Activated naive CD8-positive, alpha-beta T cell treated with anti-CD3 and anti-CD28 coated beads for 36 hours (primary cell): ENCODE data around the gene TAAR9. TPM values are rescaled to one million over a fixed set of nuclear protein-coding genes. Genes with fewer than 3 reads are reported as not detected.

ENCODE experiments used
- DNase-seq: peaks from one replicate; pipeline ENCODE4 v3.0.0; 2021
- H3K27ac Mint-ChIP-seq: one replicate; pipeline ENCODE4 v1.8.0; 2022; ENCODE audit warnings: mild to moderate bottlenecking, moderate library complexity, mixed read lengths
- H3K27me3 Mint-ChIP-seq: one replicate; pipeline ENCODE4 v1.8.0; 2022; ENCODE audit warnings: mild to moderate bottlenecking, mixed read lengths
- H3K36me3 Mint-ChIP-seq: one replicate; pipeline ENCODE4 v1.8.0; 2021; ENCODE audit warnings: mild to moderate bottlenecking, mixed read lengths
- H3K4me1 Mint-ChIP-seq: one replicate; pipeline ENCODE4 v1.8.0; 2021; ENCODE audit warnings: mixed read lengths
- H3K4me3 Mint-ChIP-seq: one replicate; pipeline ENCODE4 v1.8.0; 2022; ENCODE audit warnings: mild to moderate bottlenecking, moderate library complexity, mixed read lengths
- H3K9me3 Mint-ChIP-seq: one replicate; pipeline ENCODE4 v1.8.0; 2022; ENCODE audit warnings: mixed read lengths
- total RNA-seq, 2 experiments: library from RNA; stranded (reverse); gene quantifications; one replicate each; pipeline ENCODE4 v1.2.3, GENCODE V29; 2021

The TAAR9 gene, protein sequence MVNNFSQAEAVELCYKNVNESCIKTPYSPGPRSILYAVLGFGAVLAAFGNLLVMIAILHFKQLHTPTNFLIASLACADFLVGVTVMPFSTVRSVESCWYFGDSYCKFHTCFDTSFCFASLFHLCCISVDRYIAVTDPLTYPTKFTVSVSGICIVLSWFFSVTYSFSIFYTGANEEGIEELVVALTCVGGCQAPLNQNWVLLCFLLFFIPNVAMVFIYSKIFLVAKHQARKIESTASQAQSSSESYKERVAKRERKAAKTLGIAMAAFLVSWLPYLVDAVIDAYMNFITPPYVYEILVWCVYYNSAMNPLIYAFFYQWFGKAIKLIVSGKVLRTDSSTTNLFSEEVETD
- total RNA-seq: not detected

DNA sequence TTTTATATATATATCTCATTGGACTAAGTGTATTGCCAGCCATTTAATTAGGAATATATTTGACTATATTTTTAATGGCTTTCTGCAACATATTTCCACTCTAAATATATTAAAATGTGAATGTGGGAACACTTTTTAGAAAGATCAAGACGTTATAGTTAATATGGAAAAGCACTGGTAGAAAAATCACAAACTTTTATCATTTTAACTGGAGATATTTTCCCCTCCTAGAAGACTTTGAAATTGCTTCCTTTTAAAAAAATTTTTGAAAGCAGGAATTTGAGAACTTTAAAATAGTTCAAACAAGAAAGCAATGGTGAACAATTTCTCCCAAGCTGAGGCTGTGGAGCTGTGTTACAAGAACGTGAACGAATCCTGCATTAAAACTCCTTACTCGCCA lies at the start of gene TAAR9:
Gene TAAR9, plus strand, starts transcription at position 301 of the 400 bp plus-strand sequence. Its CDS starts 13 bp downstream, at position 314.
- no peak for DNase-seq
- Mint-ChIP-seq H3K4me3 (no peak within 1 kb of the TSS), H3K27ac (no peak within 1 kb of the TSS), H3K9me3 (peaks cover 2% of the 10 kb centered on the region), H3K36me3 (peaks cover 1% of the 10 kb centered on the region), H3K4me1 (no peaks in the 10 kb centered on the region), H3K27me3 (peaks cover 24% of the 10 kb centered on the region)

DNA sequence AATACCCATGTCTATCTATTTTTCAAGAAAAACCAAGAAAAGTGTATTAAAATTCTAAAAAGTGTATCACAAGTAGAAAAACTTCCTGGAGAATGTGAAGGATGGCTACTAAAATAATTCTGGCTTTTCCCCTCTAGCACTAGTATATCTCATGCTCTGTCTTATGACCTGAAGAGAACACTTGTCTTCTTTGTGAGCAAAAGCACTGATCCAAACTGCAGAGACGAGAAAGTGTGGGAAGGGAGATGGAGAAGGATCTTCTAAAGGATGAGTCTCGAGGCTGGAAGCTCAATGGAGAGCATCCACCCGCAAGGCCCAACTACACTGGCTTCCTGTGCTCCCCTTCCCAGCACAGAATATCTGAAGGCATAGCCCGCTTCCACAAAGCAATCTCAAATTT lies 48.7 kb upstream of the TAAR9 start:
- H3K36me3 Mint-ChIP-seq: peaks cover 17% of the 10 kb centered on the region
- H3K9me3 Mint-ChIP-seq: peaks cover 4% of the 10 kb centered on the region
- no peak overlapping the region for H3K27ac Mint-ChIP-seq
- H3K4me3 Mint-ChIP-seq: no peak overlapping the region
- H3K4me1 Mint-ChIP-seq: peaks cover 12% of the 10 kb centered on the region
- no peaks in the 10 kb centered on the region for H3K27me3 Mint-ChIP-seq
- no peak for DNase-seq

DNA sequence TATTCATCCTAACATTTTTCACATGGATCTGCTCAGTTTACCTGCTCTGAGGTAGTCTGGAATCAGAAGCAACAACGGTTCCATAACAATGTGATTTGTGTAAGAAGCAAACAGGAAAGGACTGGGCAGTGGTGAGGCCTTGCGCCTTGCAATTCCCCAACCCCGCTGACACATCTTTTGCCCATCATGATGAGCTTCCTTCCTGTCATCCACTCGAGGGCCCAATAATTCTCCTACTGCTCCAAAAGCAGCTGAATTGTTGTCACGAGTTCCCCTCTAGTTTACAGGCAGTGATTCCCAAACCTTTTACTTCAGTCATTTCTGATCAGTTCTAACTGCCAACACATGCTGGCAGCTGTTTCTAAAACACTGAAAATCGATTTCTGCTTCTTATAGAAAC lies 48.1 kb upstream of the TAAR9 start:
- Mint-ChIP-seq H3K27ac (no peak overlapping the region), H3K4me1 (peaks cover 18% of the 10 kb centered on the region), H3K27me3 (no peaks in the 10 kb centered on the region), H3K36me3 (peaks cover 23% of the 10 kb centered on the region), H3K4me3 (no peak overlapping the region), H3K9me3 (peaks cover 8% of the 10 kb centered on the region)
- no peak for DNase-seq

DNA sequence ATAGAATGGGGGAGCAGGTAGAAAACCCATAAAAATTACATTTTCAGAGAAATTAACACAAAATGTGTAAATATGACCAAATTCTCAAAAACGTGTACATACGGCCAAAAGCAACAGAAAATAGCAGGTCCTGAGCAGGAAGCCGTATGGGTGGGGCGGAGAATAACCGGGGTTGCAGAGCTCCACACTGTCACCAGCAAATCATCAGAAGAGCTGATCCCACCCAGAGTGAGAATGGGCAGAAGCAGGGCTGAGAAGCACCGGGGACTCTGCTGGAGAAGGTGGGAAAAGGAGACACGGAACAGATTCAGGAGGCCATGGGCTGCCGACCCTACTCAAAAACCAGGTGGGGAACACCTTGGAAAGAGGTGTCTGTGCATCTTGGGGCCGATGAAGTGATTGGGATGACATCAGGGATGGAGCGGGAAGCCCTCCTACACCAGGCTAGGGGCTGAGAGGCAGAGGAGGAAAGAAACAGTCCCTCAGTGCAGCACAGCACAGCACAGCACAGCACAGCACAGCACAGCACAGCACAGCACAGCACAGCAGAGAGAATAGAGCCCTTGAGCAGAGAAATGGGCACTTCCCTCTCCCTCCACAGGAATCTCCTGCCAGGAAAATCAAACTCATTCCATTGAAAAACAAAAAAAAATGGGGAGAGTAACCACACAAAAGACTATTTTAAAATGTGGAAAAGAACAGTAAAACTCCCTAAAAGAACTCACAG lies 47.4 kb upstream of the TAAR9 start:
- H3K4me3 Mint-ChIP-seq: no peak overlapping the region
- H3K4me1 Mint-ChIP-seq: peaks cover 24% of the 10 kb centered on the region
- DNase-seq: no peak
- no peak overlapping the region for H3K27ac Mint-ChIP-seq
- H3K9me3 Mint-ChIP-seq: peaks cover 8% of the 10 kb centered on the region
- H3K27me3 Mint-ChIP-seq: no peaks in the 10 kb centered on the region
- H3K36me3 Mint-ChIP-seq: peaks cover 26% of the 10 kb centered on the region

DNA sequence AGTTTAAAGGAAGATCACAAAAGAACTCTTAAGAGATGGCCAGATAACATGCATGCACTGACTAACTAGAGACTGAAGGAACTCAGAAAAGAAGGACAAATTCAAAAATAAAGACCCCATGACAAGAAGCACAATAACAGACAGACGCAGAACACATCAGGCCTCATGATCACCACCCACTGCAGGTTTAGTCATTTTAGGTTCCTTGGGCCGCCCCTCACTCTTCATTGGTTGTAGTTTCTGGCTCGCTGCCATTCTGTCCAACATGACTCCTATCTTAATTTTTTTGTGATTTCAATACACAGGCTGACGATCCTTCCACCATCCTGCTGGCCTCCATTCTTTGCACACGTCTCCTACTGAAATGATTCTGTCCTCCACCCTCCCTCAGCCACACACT lies 46.8 kb upstream of the TAAR9 start:
- H3K9me3 Mint-ChIP-seq: peaks cover 8% of the 10 kb centered on the region
- no peaks in the 10 kb centered on the region for H3K27me3 Mint-ChIP-seq
- H3K27ac Mint-ChIP-seq: no peak overlapping the region
- H3K4me3 Mint-ChIP-seq: no peak overlapping the region
- no peak for DNase-seq
- H3K36me3 Mint-ChIP-seq: peaks cover 26% of the 10 kb centered on the region
- peaks cover 29% of the 10 kb centered on the region for H3K4me1 Mint-ChIP-seq

DNA sequence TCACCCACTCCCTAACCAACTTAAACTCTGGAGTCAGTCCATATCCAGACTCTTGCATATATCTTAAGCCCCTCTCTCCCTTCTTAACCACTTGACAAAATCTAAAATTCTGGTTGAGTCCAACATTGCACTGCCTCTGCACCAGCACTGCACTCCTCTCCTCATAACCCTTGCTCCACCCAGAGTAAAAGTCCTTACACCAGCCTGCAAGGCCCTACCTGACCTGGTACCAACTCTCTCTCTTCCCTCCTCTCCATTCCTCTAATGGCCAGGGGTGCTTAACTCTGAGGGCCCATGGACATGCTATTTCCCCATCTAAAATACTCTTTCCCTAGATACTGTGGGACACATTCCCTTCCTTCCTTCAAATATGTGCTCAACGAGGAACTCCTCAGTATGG lies 46.2 kb upstream of the TAAR9 start:
- Mint-ChIP-seq H3K4me3 (no peak overlapping the region), H3K4me1 (peaks cover 32% of the 10 kb centered on the region), H3K9me3 (peaks cover 8% of the 10 kb centered on the region), H3K36me3 (peaks cover 27% of the 10 kb centered on the region), H3K27me3 (no peaks in the 10 kb centered on the region), H3K27ac (no peak overlapping the region)
- DNase-seq: no peak

DNA sequence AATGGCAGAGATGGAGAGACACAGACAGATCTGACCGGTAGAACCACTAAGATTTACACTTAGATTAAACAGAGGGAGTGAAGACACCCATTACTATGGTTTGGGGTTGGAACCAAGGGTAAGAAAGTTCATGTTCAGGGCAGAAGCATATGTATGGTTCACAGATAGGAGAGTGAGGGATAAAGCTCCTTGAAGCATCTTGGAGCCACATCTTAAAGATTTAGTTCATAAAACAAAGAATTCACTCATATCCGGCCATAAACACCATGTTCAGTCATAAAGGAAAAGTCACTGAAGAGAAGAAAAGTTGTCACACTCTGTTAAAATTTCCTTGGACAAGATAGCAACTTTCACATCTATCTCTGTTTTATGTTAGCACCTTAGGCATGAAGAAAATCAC lies 43.1 kb upstream of the TAAR9 start:
- Mint-ChIP-seq H3K4me1 (peaks cover 28% of the 10 kb centered on the region), H3K4me3 (no peak overlapping the region), H3K36me3 (peaks cover 45% of the 10 kb centered on the region)

DNA sequence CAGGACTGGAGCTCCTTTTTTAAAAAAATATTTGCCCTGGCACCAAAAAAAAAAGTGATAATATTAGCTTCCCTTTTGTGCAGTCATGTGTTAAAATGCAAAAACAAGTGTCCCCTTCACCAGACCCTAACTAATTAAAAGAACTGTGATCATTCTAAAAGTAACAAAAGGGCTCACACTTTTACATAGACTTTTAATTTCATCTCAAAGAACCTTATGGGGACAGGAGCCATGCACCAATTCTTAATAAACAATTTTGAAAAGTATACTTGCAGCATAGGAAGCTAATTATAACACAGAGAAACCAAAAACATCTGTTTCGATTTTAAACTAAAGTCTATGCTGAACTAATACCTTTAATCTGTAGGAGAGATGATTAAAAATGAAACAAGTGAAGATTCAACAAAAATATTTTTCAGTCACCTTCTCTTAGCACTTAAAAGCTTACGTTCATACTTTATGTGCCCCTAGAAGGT lies 42.4 kb upstream of the TAAR9 start:
- no peak for DNase-seq
- H3K4me1 Mint-ChIP-seq: peaks cover 29% of the 10 kb centered on the region
- peaks cover 51% of the 10 kb centered on the region for H3K36me3 Mint-ChIP-seq
- H3K27me3 Mint-ChIP-seq: no peaks in the 10 kb centered on the region
- no peak overlapping the region for H3K4me3 Mint-ChIP-seq
- peak overlapping the region; percentile 19 for H3K27ac Mint-ChIP-seq
- peaks cover 8% of the 10 kb centered on the region for H3K9me3 Mint-ChIP-seq

More for the DNA sequence above, 43.1 kb upstream of the TAAR9 start:
- Mint-ChIP-seq H3K9me3 (peaks cover 8% of the 10 kb centered on the region), H3K27me3 (no peaks in the 10 kb centered on the region), H3K27ac (peak overlapping the region; percentile 50)
- DNase-seq: no peak

DNA sequence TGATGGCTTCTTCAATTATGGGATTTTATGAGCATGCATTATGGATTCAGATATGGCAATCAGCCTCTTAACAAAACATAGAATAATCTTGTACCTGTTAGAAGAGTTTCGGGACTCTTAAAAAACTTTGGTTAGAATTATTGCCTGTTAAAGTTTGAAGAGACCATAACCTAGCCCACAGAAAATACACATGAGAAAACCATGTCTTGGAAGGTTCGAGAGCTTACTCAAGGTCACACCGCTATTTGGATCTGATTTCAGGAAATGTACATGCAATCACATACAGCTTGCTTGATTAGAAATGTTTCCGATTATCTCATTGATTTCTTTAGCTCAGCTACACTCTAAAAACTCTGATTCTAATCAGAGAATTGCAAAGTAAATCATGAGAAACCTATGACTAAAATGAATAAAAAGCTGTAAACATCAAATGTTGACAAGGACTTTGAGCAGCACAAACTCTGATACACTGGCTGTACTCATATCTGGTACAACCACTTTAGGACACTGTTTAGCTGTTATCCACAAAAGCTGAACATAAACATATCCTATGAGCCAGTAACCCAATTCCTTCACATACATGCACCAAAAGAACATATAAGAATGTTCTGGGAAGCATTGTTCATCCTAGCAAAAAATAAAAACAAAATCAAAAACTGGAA lies 41.4 kb upstream of the TAAR9 start:
- Mint-ChIP-seq H3K27me3 (no peaks in the 10 kb centered on the region), H3K4me1 (peaks cover 29% of the 10 kb centered on the region), H3K4me3 (no peak overlapping the region), H3K36me3 (peaks cover 55% of the 10 kb centered on the region), H3K9me3 (peaks cover 8% of the 10 kb centered on the region), H3K27ac (peak overlapping the region; percentile 12)
- DNase-seq: no peak

DNA sequence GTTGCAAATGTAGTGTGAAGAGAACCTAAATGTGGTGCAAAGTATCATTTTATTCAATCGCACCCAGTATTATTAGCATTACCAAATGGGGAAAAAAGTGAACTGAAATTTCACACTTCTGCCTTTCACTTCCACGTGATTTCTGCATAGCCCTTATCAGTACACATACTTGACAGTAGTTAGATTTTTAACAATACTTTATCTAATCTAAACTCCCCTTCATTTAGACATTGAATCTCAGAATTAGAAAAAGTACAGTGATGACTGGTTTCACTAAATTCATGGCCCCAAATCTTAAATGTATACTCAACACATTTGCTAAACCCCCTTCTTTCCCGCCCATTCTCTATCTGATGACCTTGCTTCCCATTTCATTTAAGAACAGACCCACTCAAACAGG lies 39.4 kb upstream of the TAAR9 start:
- Mint-ChIP-seq H3K4me3 (no peak overlapping the region), H3K36me3 (peaks cover 46% of the 10 kb centered on the region), H3K9me3 (peaks cover 6% of the 10 kb centered on the region), H3K27me3 (no peaks in the 10 kb centered on the region), H3K4me1 (peaks cover 25% of the 10 kb centered on the region), H3K27ac (no peak overlapping the region)
- DNase-seq: no peak

DNA sequence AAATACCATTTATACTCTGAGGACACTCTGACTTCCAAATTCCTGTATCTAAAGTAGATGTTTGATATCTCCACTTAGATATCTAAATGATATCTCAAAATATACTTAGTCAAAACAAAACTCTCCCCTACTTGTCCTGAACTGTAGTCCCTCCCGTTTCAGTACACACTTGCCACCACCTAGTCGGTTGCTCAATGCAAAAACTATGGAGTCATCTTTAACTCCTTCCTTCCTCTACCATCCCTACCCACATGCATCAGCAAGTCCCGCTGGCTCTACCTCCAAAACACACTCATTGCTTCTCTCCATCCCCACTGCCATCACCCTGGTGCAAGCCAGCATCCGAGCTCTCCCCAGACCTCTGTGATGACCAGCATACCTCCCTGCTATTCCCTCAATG lies 38.3 kb upstream of the TAAR9 start:
- Mint-ChIP-seq H3K36me3 (peaks cover 37% of the 10 kb centered on the region), H3K27me3 (no peaks in the 10 kb centered on the region), H3K4me1 (peaks cover 27% of the 10 kb centered on the region), H3K4me3 (no peak overlapping the region), H3K27ac (no peak overlapping the region), H3K9me3 (peaks cover 1% of the 10 kb centered on the region)
- no peak for DNase-seq

DNA sequence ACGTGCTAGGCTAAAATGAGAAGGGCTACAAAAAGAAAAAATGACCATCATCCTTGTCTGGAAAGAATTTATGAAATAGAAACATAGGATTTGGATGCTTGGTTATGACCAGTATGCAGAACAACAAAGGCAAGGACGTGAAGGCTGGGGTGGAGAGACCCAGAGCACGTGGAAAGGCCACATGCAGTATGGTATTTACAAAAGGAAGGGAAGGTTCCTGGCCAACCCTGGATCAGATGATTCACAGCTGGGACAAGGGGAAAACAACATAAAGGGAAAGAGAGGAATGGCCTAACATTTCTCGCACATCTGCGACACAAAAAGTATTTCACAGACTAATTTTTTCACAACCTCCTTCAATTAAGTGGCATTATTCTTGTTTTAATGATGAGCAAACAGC lies 33.3 kb upstream of the TAAR9 start:
- H3K4me3 Mint-ChIP-seq: no peak overlapping the region
- no peaks in the 10 kb centered on the region for H3K9me3 Mint-ChIP-seq
- no peak for DNase-seq
- H3K27ac Mint-ChIP-seq: no peak overlapping the region
- peaks cover 24% of the 10 kb centered on the region for H3K36me3 Mint-ChIP-seq
- no peaks in the 10 kb centered on the region for H3K27me3 Mint-ChIP-seq
- peaks cover 28% of the 10 kb centered on the region for H3K4me1 Mint-ChIP-seq

DNA sequence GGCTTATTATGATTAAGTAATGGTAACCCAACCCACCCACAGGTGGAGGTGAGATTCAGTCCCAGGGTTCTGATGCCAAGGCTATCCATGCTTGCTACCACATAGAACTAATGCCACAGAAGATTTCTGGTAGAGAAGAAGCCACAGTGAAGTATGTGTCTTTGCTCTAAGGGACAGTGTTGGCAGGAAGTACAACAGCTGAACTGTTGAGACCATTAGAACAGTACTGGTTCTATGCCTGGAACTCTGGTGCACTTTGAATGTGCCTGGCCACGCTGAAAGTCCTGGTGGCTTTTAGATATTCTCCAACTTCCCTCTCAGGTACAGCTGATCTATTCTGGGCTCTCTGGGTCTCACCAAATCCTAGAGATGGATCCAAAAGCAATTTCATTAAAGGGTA lies 32.9 kb upstream of the TAAR9 start:
- H3K4me1 Mint-ChIP-seq: peaks cover 27% of the 10 kb centered on the region
- H3K9me3 Mint-ChIP-seq: no peaks in the 10 kb centered on the region
- H3K36me3 Mint-ChIP-seq: peaks cover 20% of the 10 kb centered on the region
- no peak overlapping the region for H3K27ac Mint-ChIP-seq
- no peak overlapping the region for H3K4me3 Mint-ChIP-seq
- H3K27me3 Mint-ChIP-seq: no peaks in the 10 kb centered on the region
- DNase-seq: no peak

DNA sequence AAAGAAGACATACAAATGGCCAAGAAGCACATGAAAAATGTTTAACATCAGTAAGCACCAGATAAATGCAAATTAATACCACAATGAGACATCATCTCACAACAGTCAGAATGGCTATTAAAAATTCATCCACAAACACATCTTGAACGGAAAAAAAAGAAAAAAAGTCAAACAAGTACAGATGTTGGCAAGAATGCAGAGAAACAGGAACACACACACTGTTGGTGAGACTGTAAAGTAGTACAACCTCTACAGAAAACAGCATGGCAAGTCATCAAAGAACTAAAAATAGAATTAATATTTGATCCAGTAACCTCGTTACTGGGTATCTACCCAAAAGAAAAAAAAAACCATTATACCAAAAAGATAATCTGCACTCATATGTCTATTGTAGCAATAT lies 31.6 kb upstream of the TAAR9 start:
- H3K4me3 Mint-ChIP-seq: no peak overlapping the region
- H3K4me1 Mint-ChIP-seq: peaks cover 35% of the 10 kb centered on the region
- H3K27me3 Mint-ChIP-seq: no peaks in the 10 kb centered on the region
- peaks cover 12% of the 10 kb centered on the region for H3K36me3 Mint-ChIP-seq
- H3K9me3 Mint-ChIP-seq: no peaks in the 10 kb centered on the region
- H3K27ac Mint-ChIP-seq: no peak overlapping the region
- no peak for DNase-seq
